H9 (cell line): ENCODE data around the gene GRIK1. TPM values are rescaled to one million over a fixed set of nuclear protein-coding genes. Genes with fewer than 3 reads are reported as not detected.

ENCODE experiments used
- DNase-seq: peaks from one replicate; pipeline ENCODE4 v3.0.0-alpha.2; 2017
- H2AFZ ChIP-seq: one replicate; pipeline ENCODE4 v1.6.1; 2013; ENCODE audit warnings: mild to moderate bottlenecking, low read length, control low read depth, moderate library complexity
- H2AK5ac ChIP-seq: 2 replicates; pipeline ENCODE4 v1.6.1; 2013; ENCODE audit warnings: low read length, control low read depth, mixed read lengths; ENCODE audit not compliant: insufficient read length
- H2BK120ac ChIP-seq: one replicate; pipeline ENCODE4 v1.6.1; 2013; ENCODE audit warnings: low read depth, mild to moderate bottlenecking, low read length, control low read depth, inconsistent platforms; ENCODE audit not compliant: poor library complexity, severe bottlenecking
- H2BK12ac ChIP-seq: 2 replicates; pipeline ENCODE4 v1.6.1; 2013; ENCODE audit warnings: low read length, control low read depth, mixed read lengths, low read depth; ENCODE audit not compliant: insufficient read length
- H2BK15ac ChIP-seq: 2 replicates; pipeline ENCODE4 v1.6.1; 2013; ENCODE audit warnings: low read depth, low read length, control low read depth
- H2BK20ac ChIP-seq: one replicate; pipeline ENCODE4 v1.6.1; 2013; ENCODE audit warnings: low read depth, mild to moderate bottlenecking, low read length, control low read depth, inconsistent platforms; ENCODE audit not compliant: poor library complexity, severe bottlenecking
- H2BK5ac ChIP-seq: 2 replicates; pipeline ENCODE4 v1.6.1; 2013; ENCODE audit warnings: low read length, control low read depth, mixed read lengths; ENCODE audit not compliant: insufficient read length
- H3K14ac ChIP-seq: 2 replicates; pipeline ENCODE4 v1.6.1; 2013; ENCODE audit warnings: low read length, control low read depth; ENCODE audit not compliant: insufficient read depth
- H3K18ac ChIP-seq: 2 replicates; pipeline ENCODE4 v1.6.1; 2013; ENCODE audit warnings: low read depth, mild to moderate bottlenecking, mixed read lengths, low read length, control low read depth; ENCODE audit not compliant: insufficient read length
- H3K23ac ChIP-seq: 2 replicates; pipeline ENCODE4 v1.6.1; 2013; ENCODE audit warnings: low read length, control low read depth, mixed read lengths, low read depth; ENCODE audit not compliant: insufficient read length
- H3K23me2 ChIP-seq: 2 replicates; pipeline ENCODE4 v1.6.1; 2013; ENCODE audit warnings: low read depth, mild to moderate bottlenecking, mixed read lengths, low read length, control low read depth; ENCODE audit not compliant: insufficient read length, poor library complexity, severe bottlenecking
- H3K27ac ChIP-seq: 2 replicates; pipeline ENCODE4 v1.5.1; 2013; ENCODE audit warnings: low read length, control low read depth, mixed read lengths, low read depth; ENCODE audit not compliant: insufficient read length
- H3K27me3 ChIP-seq: 2 replicates; pipeline ENCODE4 v1.6.1; 2013; ENCODE audit warnings: low read length, control low read depth, inconsistent platforms; ENCODE audit not compliant: insufficient read depth
- H3K4ac ChIP-seq: 2 replicates; pipeline ENCODE4 v1.6.1; 2013; ENCODE audit warnings: low read depth, mild to moderate bottlenecking, control low read depth, inconsistent platforms, low read length, moderate library complexity
- H3K4me1 ChIP-seq: 2 replicates; pipeline ENCODE4 v1.6.1; 2013; ENCODE audit warnings: low read length, control low read depth, inconsistent platforms; ENCODE audit not compliant: insufficient read depth
- H3K4me2 ChIP-seq: 2 replicates; pipeline ENCODE4 v1.6.1; 2013; ENCODE audit warnings: low read length, control low read depth, mixed read lengths; ENCODE audit not compliant: insufficient read length, insufficient read depth
- H3K56ac ChIP-seq: 2 replicates; pipeline ENCODE4 v1.6.1; 2013; ENCODE audit warnings: low read depth, mild to moderate bottlenecking, mixed read lengths, low read length, control low read depth; ENCODE audit not compliant: insufficient read length
- H3K79me1 ChIP-seq: 2 replicates; pipeline ENCODE4 v1.6.1; 2013; ENCODE audit warnings: low read depth, mild to moderate bottlenecking, moderate library complexity, low read length, control low read depth, inconsistent platforms; ENCODE audit not compliant: insufficient read depth, poor library complexity, severe bottlenecking
- H3K79me2 ChIP-seq: 2 replicates; pipeline ENCODE4 v1.6.1; 2013; ENCODE audit warnings: low read length, control low read depth, inconsistent platforms; ENCODE audit not compliant: insufficient read depth
- H3K9ac ChIP-seq: 2 replicates; pipeline ENCODE4 v1.6.1; 2013; ENCODE audit warnings: low read length, control low read depth, mixed read lengths; ENCODE audit not compliant: insufficient read length; ENCODE audit errors: extremely low read depth
- H3K9me3 ChIP-seq: one replicate; pipeline ENCODE4 v1.6.1; 2013; ENCODE audit warnings: low read depth, low read length, inconsistent platforms; ENCODE audit not compliant: control insufficient read depth
- H3T11ph ChIP-seq: one replicate; pipeline ENCODE4 v1.6.1; 2013; ENCODE audit warnings: mild to moderate bottlenecking, low read length, control low read depth, inconsistent platforms
- H4K20me1 ChIP-seq: one replicate; pipeline ENCODE4 v1.6.1; 2013; ENCODE audit not compliant: control insufficient read depth, insufficient read length, insufficient read depth
- H4K5ac ChIP-seq: 2 replicates; pipeline ENCODE4 v1.6.1; 2013; ENCODE audit warnings: low read depth, mild to moderate bottlenecking, mixed read lengths, low read length, control low read depth; ENCODE audit not compliant: insufficient read length
- H4K8ac ChIP-seq: replicated peaks from 2 replicates; pipeline ENCODE4 v1.6.1; 2013; ENCODE audit warnings: low read length, control low read depth, mixed read lengths, low read depth; ENCODE audit not compliant: insufficient read length
- H4K91ac ChIP-seq: 2 replicates; pipeline ENCODE4 v1.6.1; 2013; ENCODE audit warnings: low read depth, mild to moderate bottlenecking, moderate library complexity, mixed read lengths, low read length, control low read depth; ENCODE audit not compliant: insufficient read length
- H3K27ac Mint-ChIP-seq, 3 experiments: 2 replicates in 2 of 3; 3 replicates in 1 of 3; pipeline ENCODE4 v1.8.0; 2020 to 2021; ENCODE audit warnings: mixed read lengths in 3 of 3, mild to moderate bottlenecking in 1 of 3, moderate library complexity in 1 of 3
- H3K27me3 Mint-ChIP-seq: 2 replicates; pipeline ENCODE4 v1.8.0; 2021; ENCODE audit warnings: low read depth, mild to moderate bottlenecking, moderate library complexity, mixed read lengths
- H3K36me3 Mint-ChIP-seq, 3 experiments: 2 replicates in 2 of 3; 3 replicates in 1 of 3; pipeline ENCODE4 v1.8.0; 2020 to 2021; ENCODE audit warnings: low read depth in 3 of 3, mixed read lengths in 3 of 3; ENCODE audit not compliant: insufficient read depth in 1 of 3
- H3K4me1 Mint-ChIP-seq, 2 experiments: 2 replicates each; pipeline ENCODE4 v1.8.0; 2020; ENCODE audit warnings: mixed read lengths in 2 of 2
- H3K4me3 Mint-ChIP-seq, 2 experiments: 2 replicates in 1 of 2; 3 replicates in 1 of 2; pipeline ENCODE4 v1.8.0; 2020 to 2021; ENCODE audit warnings: mild to moderate bottlenecking in 2 of 2, mixed read lengths in 2 of 2, moderate library complexity in 1 of 2
- H3K9me3 Mint-ChIP-seq, 2 experiments: 2 replicates in 1 of 2; 3 replicates in 1 of 2; pipeline ENCODE4 v1.8.0; 2020; ENCODE audit warnings: mild to moderate bottlenecking in 2 of 2, mixed read lengths in 2 of 2, moderate library complexity in 1 of 2
- CTCF ChIP-seq: fragments of 200-600 bp; sonication (generic); conservative IDR thresholded peaks from 3 replicates; pipeline ENCODE4 v1.8.0; 2021; ENCODE audit warnings: antibody characterized with exemption, mild to moderate bottlenecking
- total RNA-seq: library from RNA; stranded (reverse); gene quantifications from 2 replicates; pipeline ENCODE4 v1.2.1, GENCODE V29; 2021

The GRIK1 gene
- total RNA-seq, 1 experiment from 2014 or later: not detected

- Histone ChIP-seq H2AFZ (no peak overlapping the region), H2BK12ac (no peak overlapping the region), H2BK15ac (no peak overlapping the region), H2AK5ac (no peak overlapping the region), H3K9ac (no peak overlapping the region), H3K4me1 (no peaks in the 10 kb centered on the region), H3K4ac (no peak overlapping the region), H4K20me1 (no peaks in the 10 kb centered on the region), H2BK20ac (no peak overlapping the region), H4K8ac (no peak overlapping the region), H3K23me2 (no peaks in the 10 kb centered on the region), H3T11ph (no peak overlapping the region), H4K5ac (no peak overlapping the region), H3K14ac (no peak overlapping the region), H3K79me1 (no peaks in the 10 kb centered on the region), H3K4me2 (no peak overlapping the region), H3K18ac (no peak overlapping the region), H3K79me2 (no peaks in the 10 kb centered on the region), H3K9me3 (no peaks in the 10 kb centered on the region), H3K23ac (no peak overlapping the region), H2BK120ac (no peak overlapping the region), H3K27me3 (no peaks in the 10 kb centered on the region), H3K56ac (no peak overlapping the region), H3K27ac (no peak overlapping the region), H2BK5ac (no peak overlapping the region), H4K91ac (no peak overlapping the region)
- Mint-ChIP-seq H3K27me3 (no peaks in the 10 kb centered on the region), H3K27ac (no peak overlapping the region), H3K36me3 (no peaks in the 10 kb centered on the region), H3K9me3 (no peaks in the 10 kb centered on the region; a peak in 1 of 5 replicates), H3K4me3 (no peak overlapping the region), H3K4me1 (peaks cover 12 to 15% of the 10 kb centered on the region in 2 experiments)
- TF ChIP-seq CTCF: no peak
- no peak for DNase-seq
Observed at GRCh38 chr21:29951911-29952310, 12.1 kb upstream of the GRIK1 start.
